HG02759 (cell line): Measurements from ENCODE around the gene MAP4.
"Not testable (repeated sequence)": the region's sequence is repeated elsewhere in the genome, so short reads cannot be mapped to it uniquely, and the experiment has no call there.

ENCODE experiments used
- ATAC-seq: cut with Tn5 transposase; IDR thresholded peaks from one replicate; pipeline ENCODE4 v1.9.1; 2021; ENCODE audit warnings: mild to moderate bottlenecking, moderate library complexity; ENCODE audit not compliant: unreplicated experiment

The MAP4 gene

GRCh38 chr3:47897954-47898353, 118.3 kb downstream of the MAP4 start:
- no peak for ATAC-seq

GRCh38 chr3:47896736-47897135, 119.5 kb downstream of the MAP4 start:
- no peak for ATAC-seq

GRCh38 chr3:47895241-47895640, 121.0 kb downstream of the MAP4 start:
- no peak for ATAC-seq

- ATAC-seq: no peak
Observed at GRCh38 chr3:47892286-47893040, 123.8 kb downstream of the MAP4 start.

GRCh38 chr3:47891613-47892005, 124.6 kb downstream of the MAP4 start:
- ATAC-seq: no peak

- no peak for ATAC-seq
Observed at GRCh38 chr3:47890828-47891612, 125.2 kb downstream of the MAP4 start.

GRCh38 chr3:47890126-47890827, 125.9 kb downstream of the MAP4 start:
- no peak for ATAC-seq

- no peak for ATAC-seq
Observed at GRCh38 chr3:47888986-47889757, 127.0 kb downstream of the MAP4 start.

GRCh38 chr3:47887991-47888390, 128.2 kb downstream of the MAP4 start:
- ATAC-seq: not testable (repeated sequence)

- no peak for ATAC-seq
Observed at GRCh38 chr3:47885168-47885567, 131.0 kb downstream of the MAP4 start.

GRCh38 chr3:47884603-47885002, 131.6 kb downstream of the MAP4 start:
- ATAC-seq: no peak

- no peak for ATAC-seq
Observed at GRCh38 chr3:47882338-47882737, 133.9 kb downstream of the MAP4 start.

- no peak for ATAC-seq
Observed at GRCh38 chr3:47877719-47878118, 138.5 kb downstream of the MAP4 start.

GRCh38 chr3:47877290-47877689, 138.9 kb downstream of the MAP4 start:
- ATAC-seq: no peak

- ATAC-seq: no peak
Observed at GRCh38 chr3:47874913-47875312, 141.3 kb downstream of the MAP4 start.

- no peak for ATAC-seq
Observed at GRCh38 chr3:47874438-47874837, 141.8 kb downstream of the MAP4 start.

- no peak for ATAC-seq
Observed at GRCh38 chr3:47872916-47873315, 143.3 kb downstream of the MAP4 start.

- ATAC-seq: no peak
Observed at GRCh38 chr3:47871389-47871788, 144.8 kb downstream of the MAP4 start.

GRCh38 chr3:47870702-47871260, 145.4 kb downstream of the MAP4 start:
- ATAC-seq: no peak

GRCh38 chr3:47870156-47870555, 146.1 kb downstream of the MAP4 start:
- ATAC-seq: no peak

- ATAC-seq: no peak
Observed at GRCh38 chr3:47868306-47868705, 147.9 kb downstream of the MAP4 start.
